Suprapubic skin (tissue), 4 donors: ENCODE measurements around the gene CTU1.

ENCODE experiments used
- CTCF ChIP-seq, 2 donors: fragments of 200-600 bp in 1 of 2; fragments of 450-650 bp in 1 of 2; sonication (generic) in 1 of 2; IDR thresholded peaks; one replicate each; pipeline ENCODE4 v1.5.1; 2016 to 2019; ENCODE audit warnings: antibody characterized with exemption in 2 of 2, mild to moderate bottlenecking in 1 of 2, moderate library complexity in 1 of 2
- EP300 ChIP-seq: sonication (generic); formaldehyde crosslinking; IDR thresholded peaks from one replicate; pipeline ENCODE4 v1.6.1; 2017; ENCODE audit warnings: antibody characterized with exemption
- POLR2A ChIP-seq, 2 donors: fragments of 450-650 bp; IDR thresholded peaks; one replicate each; pipeline ENCODE4 v1.6.1; 2017; ENCODE audit warnings: antibody characterized with exemption in 2 of 2, mild to moderate bottlenecking in 2 of 2, moderate library complexity in 2 of 2
- POLR2AphosphoS5 ChIP-seq, 3 donors: sonication (generic); formaldehyde crosslinking; IDR thresholded peaks; one replicate each; pipeline ENCODE4 v1.6.1; 2017; ENCODE audit warnings: antibody characterized with exemption in 3 of 3

- no peak for TF ChIP-seq POLR2A (IDR thresholded peaks at IDR 0.05)
- TF ChIP-seq CTCF (IDR thresholded peaks at IDR 0.05), result no peak
- TF ChIP-seq POLR2AphosphoS5 (IDR thresholded peaks at IDR 0.05), result no peak
- no peak for TF ChIP-seq EP300
These were observed 23.7 kb downstream of the CTU1 start for GRCh38 chr19:51084505-51084904.
